ENCODE measurements around the gene S1PR3. TPM values are rescaled to one million over a fixed set of nuclear protein-coding genes. Genes with fewer than 3 reads are reported as not detected.

The S1PR3 gene
- total RNA-seq, 1 donor from 2014 or later: 1.6 TPM

GRCh38 chr9:89052470-89053097 lies 61.3 kb downstream of the S1PR3 start:
- Mint-ChIP-seq H3K9me3 (ENCODE audit: unreplicated experiment) (no peaks in the 10 kb centered on the region), H3K4me1 (ENCODE audit: unreplicated experiment) (no peaks in the 10 kb centered on the region), H3K36me3 (ENCODE audit: unreplicated experiment) (no peaks in the 10 kb centered on the region), H3K4me3 (ENCODE audit: unreplicated experiment) (no peak overlapping the region), H3K27me3 (ENCODE audit: unreplicated experiment) (no peaks in the 10 kb centered on the region), H3K27ac (ENCODE audit: unreplicated experiment) (no peak overlapping the region)
- no peak for TF ChIP-seq CTCF (IDR thresholded peaks at IDR 0.05)
- DNase-seq (ENCODE audit: extremely low spot score, unreplicated experiment): no peak

- no peaks in the 10 kb centered on the region for H3K4me1 Mint-ChIP-seq (ENCODE audit: unreplicated experiment)
- no peaks in the 10 kb centered on the region for H3K9me3 Mint-ChIP-seq (ENCODE audit: unreplicated experiment)
- DNase-seq (ENCODE audit: extremely low spot score, unreplicated experiment): no peak
- TF ChIP-seq CTCF (IDR thresholded peaks at IDR 0.05): no peak
- H3K36me3 Mint-ChIP-seq (ENCODE audit: unreplicated experiment): no peaks in the 10 kb centered on the region
- H3K27me3 Mint-ChIP-seq (ENCODE audit: unreplicated experiment): no peaks in the 10 kb centered on the region
- H3K4me3 Mint-ChIP-seq (ENCODE audit: unreplicated experiment): no peak overlapping the region
- no peak overlapping the region for H3K27ac Mint-ChIP-seq (ENCODE audit: unreplicated experiment)
These were observed 62.0 kb downstream of the S1PR3 start for GRCh38 chr9:89053301-89053700.

Other genes starting within 250 kb of the S1PR3 start
- 0.05 and 0.21 TPM in 2 replicates for gene SHC3, start 187.3 kb downstream of the S1PR3 start, total RNA-seq

All from osteocyte (in vitro differentiated cells).